Neural crest cell (in vitro differentiated cells): Measurements from ENCODE around the gene ADRA2C. TPM values are rescaled to one million over a fixed set of nuclear protein-coding genes. Genes with fewer than 3 reads are reported as not detected.
"Not testable (repeated sequence)": the region's sequence is repeated elsewhere in the genome, so short reads cannot be mapped to it uniquely, and the experiment has no call there.

Source experiments
- DNase-seq: peaks from one replicate; pipeline ENCODE4 v3.0.0; 2021; ENCODE audit warnings: low read depth, mixed read lengths, low spot score
- H3K27ac Mint-ChIP-seq: one replicate; pipeline ENCODE4 v1.8.0; 2021; ENCODE audit warnings: mild to moderate bottlenecking, mixed read lengths; ENCODE audit not compliant: unreplicated experiment
- H3K27me3 Mint-ChIP-seq: 2 replicates; pipeline ENCODE4 v1.8.0; 2021; ENCODE audit warnings: low read depth, mild to moderate bottlenecking, mixed read lengths
- H3K36me3 Mint-ChIP-seq: 2 replicates; pipeline ENCODE4 v1.8.0; 2021; ENCODE audit warnings: low read depth, mild to moderate bottlenecking, mixed read lengths
- H3K4me1 Mint-ChIP-seq: 2 replicates; pipeline ENCODE4 v1.8.0; 2021; ENCODE audit warnings: mixed read lengths
- H3K4me3 Mint-ChIP-seq: one replicate; pipeline ENCODE4 v1.8.0; 2021; ENCODE audit warnings: mild to moderate bottlenecking, mixed read lengths
- H3K9me3 Mint-ChIP-seq: 2 replicates; pipeline ENCODE4 v1.8.0; 2021; ENCODE audit warnings: mixed read lengths
- CTCF ChIP-seq: fragments of 200-600 bp; sonication (generic); conservative IDR thresholded peaks from 2 replicates; pipeline ENCODE4 v1.5.0; 2021; ENCODE audit warnings: antibody characterized with exemption, mild to moderate bottlenecking
- total RNA-seq: library from RNA; stranded (reverse); gene quantifications from 2 replicates; pipeline ENCODE4 v1.2.1, GENCODE V29; 2021

Gene ADRA2C
- total RNA-seq, 1 donor from 2014 or later: 6.1 TPM

- Mint-ChIP-seq H3K9me3 (no peaks in the 10 kb centered on the region), H3K27me3 (peaks cover 17% of the 10 kb centered on the region), H3K36me3 (no peaks in the 10 kb centered on the region), H3K27ac (no peak overlapping the region), H3K4me1 (peaks cover 12% of the 10 kb centered on the region), H3K4me3 (no peak overlapping the region)
- DNase-seq: no peak
- no peak for TF ChIP-seq CTCF
Observed at GRCh38 chr4:3812211-3812934, 46.2 kb downstream of the ADRA2C start.

GRCh38 chr4:3813151-3814052 lies 47.2 kb downstream of the ADRA2C start:
- Mint-ChIP-seq H3K4me3 (no peak overlapping the region), H3K27me3 (peaks cover 7% of the 10 kb centered on the region), H3K36me3 (no peaks in the 10 kb centered on the region), H3K9me3 (no peaks in the 10 kb centered on the region), H3K4me1 (peaks cover 1% of the 10 kb centered on the region), H3K27ac (no peak overlapping the region)
- no peak for TF ChIP-seq CTCF
- no peak for DNase-seq

- Mint-ChIP-seq H3K36me3 (no peaks in the 10 kb centered on the region), H3K27me3 (peaks cover under 1% of the 10 kb centered on the region), H3K4me3 (no peak overlapping the region), H3K9me3 (no peaks in the 10 kb centered on the region), H3K27ac (no peak overlapping the region), H3K4me1 (no peaks in the 10 kb centered on the region)
- DNase-seq: no peak
- no peak for TF ChIP-seq CTCF
Observed at GRCh38 chr4:3814053-3814570, 47.9 kb downstream of the ADRA2C start.

GRCh38 chr4:3814838-3815237 lies 48.7 kb downstream of the ADRA2C start:
- H3K27ac Mint-ChIP-seq, H3K27me3 Mint-ChIP-seq, H3K9me3 Mint-ChIP-seq, H3K36me3 Mint-ChIP-seq, H3K4me1 Mint-ChIP-seq, H3K4me3 Mint-ChIP-seq, DNase-seq: not testable (repeated sequence)

GRCh38 chr4:3816256-3816825 lies 50.2 kb downstream of the ADRA2C start:
- Mint-ChIP-seq H3K36me3 (no peaks in the 10 kb centered on the region), H3K27me3 (peaks cover 6% of the 10 kb centered on the region), H3K4me1 (no peaks in the 10 kb centered on the region), H3K9me3 (no peaks in the 10 kb centered on the region), H3K27ac (no peak overlapping the region), H3K4me3 (no peak overlapping the region)
- DNase-seq: no peak
- no peak for TF ChIP-seq CTCF
